Chondrocyte (in vitro differentiated cells): ENCODE results near the gene RFX4. TPM values are rescaled to one million over a fixed set of nuclear protein-coding genes. Genes with fewer than 3 reads are reported as not detected.
A peak's percentile ranks its signal among the peaks of the same experiment; 100 is the strongest.

Experiments used
- DNase-seq: peaks from one replicate; pipeline ENCODE4 v3.0.0; 2021; ENCODE audit warnings: mixed read lengths, low spot score
- H3K27ac Mint-ChIP-seq: one replicate; pipeline ENCODE4 v1.8.0; 2021; ENCODE audit warnings: mild to moderate bottlenecking, moderate library complexity, mixed read lengths; ENCODE audit not compliant: unreplicated experiment
- H3K27me3 Mint-ChIP-seq: 2 replicates; pipeline ENCODE4 v1.8.0; 2021; ENCODE audit warnings: low read depth, mixed read lengths
- H3K36me3 Mint-ChIP-seq: 2 replicates; pipeline ENCODE4 v1.8.0; 2021; ENCODE audit warnings: low read depth, mixed read lengths
- H3K4me1 Mint-ChIP-seq: 2 replicates; pipeline ENCODE4 v1.8.0; 2021; ENCODE audit warnings: low read depth, mild to moderate bottlenecking, mixed read lengths
- H3K4me3 Mint-ChIP-seq: one replicate; pipeline ENCODE4 v1.8.0; 2021; ENCODE audit warnings: mild to moderate bottlenecking, moderate library complexity, mixed read lengths; ENCODE audit not compliant: unreplicated experiment
- H3K9me3 Mint-ChIP-seq: 2 replicates; pipeline ENCODE4 v1.8.0; 2021; ENCODE audit warnings: low read depth, mixed read lengths
- total RNA-seq: library from RNA; stranded (reverse); gene quantifications from 3 replicates; pipeline ENCODE4 v1.2.1, GENCODE V29; 2021
- TF ChIP-seq, protein P1 (sequence below): fragments of 200-600 bp; sonication (generic); IDR thresholded peaks from 2 replicates; pipeline ENCODE4 v1.5.0; 2021; ENCODE audit warnings: antibody characterized with exemption, mild to moderate bottlenecking, moderate library complexity

RFX4 gene
- total RNA-seq, 1 donor from 2014 or later: not detected

DNA sequence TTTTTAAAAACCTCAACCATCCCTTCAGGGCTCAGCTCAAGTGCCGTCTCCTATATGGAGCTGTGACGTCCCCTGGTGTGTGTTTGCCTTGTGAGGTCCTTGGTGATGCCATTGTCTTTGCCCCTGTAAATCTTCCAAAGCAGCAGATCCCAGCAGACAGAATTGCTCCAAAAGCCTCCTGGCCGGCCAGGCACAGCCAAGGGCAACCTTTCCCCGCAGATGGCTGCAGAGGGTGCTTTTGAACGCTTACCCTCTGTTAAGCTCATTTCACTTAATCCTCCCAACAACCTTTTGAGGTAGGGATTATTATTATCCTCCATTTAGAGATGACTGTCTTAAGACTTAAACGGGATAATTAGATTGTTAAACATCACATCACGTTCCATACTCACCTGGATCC lies 51.4 kb downstream of the RFX4 start:
- H3K4me3 Mint-ChIP-seq: no peak overlapping the region
- no peak overlapping the region for H3K27ac Mint-ChIP-seq
- no peaks in the 10 kb centered on the region for H3K27me3 Mint-ChIP-seq
- DNase-seq: no peak
- TF ChIP-seq, protein P1, sequence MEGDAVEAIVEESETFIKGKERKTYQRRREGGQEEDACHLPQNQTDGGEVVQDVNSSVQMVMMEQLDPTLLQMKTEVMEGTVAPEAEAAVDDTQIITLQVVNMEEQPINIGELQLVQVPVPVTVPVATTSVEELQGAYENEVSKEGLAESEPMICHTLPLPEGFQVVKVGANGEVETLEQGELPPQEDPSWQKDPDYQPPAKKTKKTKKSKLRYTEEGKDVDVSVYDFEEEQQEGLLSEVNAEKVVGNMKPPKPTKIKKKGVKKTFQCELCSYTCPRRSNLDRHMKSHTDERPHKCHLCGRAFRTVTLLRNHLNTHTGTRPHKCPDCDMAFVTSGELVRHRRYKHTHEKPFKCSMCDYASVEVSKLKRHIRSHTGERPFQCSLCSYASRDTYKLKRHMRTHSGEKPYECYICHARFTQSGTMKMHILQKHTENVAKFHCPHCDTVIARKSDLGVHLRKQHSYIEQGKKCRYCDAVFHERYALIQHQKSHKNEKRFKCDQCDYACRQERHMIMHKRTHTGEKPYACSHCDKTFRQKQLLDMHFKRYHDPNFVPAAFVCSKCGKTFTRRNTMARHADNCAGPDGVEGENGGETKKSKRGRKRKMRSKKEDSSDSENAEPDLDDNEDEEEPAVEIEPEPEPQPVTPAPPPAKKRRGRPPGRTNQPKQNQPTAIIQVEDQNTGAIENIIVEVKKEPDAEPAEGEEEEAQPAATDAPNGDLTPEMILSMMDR: no peak
- no peaks in the 10 kb centered on the region for H3K9me3 Mint-ChIP-seq
- peaks cover 29% of the 10 kb centered on the region for H3K4me1 Mint-ChIP-seq
- H3K36me3 Mint-ChIP-seq: no peaks in the 10 kb centered on the region

- H3K27ac Mint-ChIP-seq: no peak overlapping the region
- no peaks in the 10 kb centered on the region for H3K36me3 Mint-ChIP-seq
- H3K4me1 Mint-ChIP-seq: peaks cover 15% of the 10 kb centered on the region
- H3K4me3 Mint-ChIP-seq: no peak overlapping the region
- TF ChIP-seq, protein P1: peak; percentile 10
- H3K9me3 Mint-ChIP-seq: no peaks in the 10 kb centered on the region
- no peaks in the 10 kb centered on the region for H3K27me3 Mint-ChIP-seq
- DNase-seq: no peak
Observed at GRCh38 chr12:106643000-106643399, 60.2 kb downstream of the RFX4 start.

DNA sequence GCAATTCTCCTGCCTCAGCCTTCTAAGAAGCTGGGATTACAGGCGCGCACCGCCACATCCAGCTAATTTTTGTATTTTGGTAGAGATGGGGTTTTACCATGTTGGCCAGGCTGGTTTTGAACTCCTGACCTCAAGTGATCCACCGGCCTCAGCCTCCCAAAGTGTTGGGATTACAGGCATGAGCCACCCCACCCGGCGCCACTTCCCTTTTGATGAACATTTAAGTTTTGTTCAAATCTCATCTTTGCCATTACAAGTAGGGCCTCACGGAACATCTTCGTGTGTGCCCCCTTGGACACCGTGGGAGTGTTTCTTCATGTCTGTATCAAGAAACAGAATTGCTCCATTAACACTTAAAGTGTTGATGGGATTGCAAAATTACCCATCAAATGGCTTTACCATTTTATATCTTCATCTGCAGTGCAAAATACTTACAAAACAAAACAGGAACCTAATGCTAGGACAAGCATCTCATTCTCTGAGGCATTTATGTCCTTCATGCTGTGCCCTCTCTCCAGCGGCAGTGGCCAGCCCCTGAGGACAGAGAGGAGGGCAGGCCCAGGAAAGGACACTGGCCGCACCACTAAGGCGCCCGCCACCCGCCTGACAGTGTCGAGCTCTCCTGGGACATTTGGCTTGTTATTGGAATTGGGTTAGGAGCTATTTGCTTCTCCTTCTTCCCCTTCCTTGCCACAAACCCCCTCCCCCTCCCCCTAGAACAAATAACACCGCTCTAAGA lies 61.7 kb downstream of the RFX4 start:
- Mint-ChIP-seq H3K4me1 (peaks cover 15% of the 10 kb centered on the region), H3K27me3 (no peaks in the 10 kb centered on the region), H3K36me3 (no peaks in the 10 kb centered on the region), H3K27ac (no peak overlapping the region), H3K4me3 (no peak overlapping the region), H3K9me3 (no peaks in the 10 kb centered on the region)
- TF ChIP-seq, protein P1: no peak
- no peak for DNase-seq

- no peaks in the 10 kb centered on the region for H3K9me3 Mint-ChIP-seq
- H3K4me1 Mint-ChIP-seq: peaks cover 15% of the 10 kb centered on the region
- H3K36me3 Mint-ChIP-seq: no peaks in the 10 kb centered on the region
- H3K27ac Mint-ChIP-seq: no peak overlapping the region
- H3K4me3 Mint-ChIP-seq: no peak overlapping the region
- no peak for DNase-seq
- TF ChIP-seq, protein P1: no peak
- no peaks in the 10 kb centered on the region for H3K27me3 Mint-ChIP-seq
Observed at GRCh38 chr12:106645074-106645421, 62.2 kb downstream of the RFX4 start.

DNA sequence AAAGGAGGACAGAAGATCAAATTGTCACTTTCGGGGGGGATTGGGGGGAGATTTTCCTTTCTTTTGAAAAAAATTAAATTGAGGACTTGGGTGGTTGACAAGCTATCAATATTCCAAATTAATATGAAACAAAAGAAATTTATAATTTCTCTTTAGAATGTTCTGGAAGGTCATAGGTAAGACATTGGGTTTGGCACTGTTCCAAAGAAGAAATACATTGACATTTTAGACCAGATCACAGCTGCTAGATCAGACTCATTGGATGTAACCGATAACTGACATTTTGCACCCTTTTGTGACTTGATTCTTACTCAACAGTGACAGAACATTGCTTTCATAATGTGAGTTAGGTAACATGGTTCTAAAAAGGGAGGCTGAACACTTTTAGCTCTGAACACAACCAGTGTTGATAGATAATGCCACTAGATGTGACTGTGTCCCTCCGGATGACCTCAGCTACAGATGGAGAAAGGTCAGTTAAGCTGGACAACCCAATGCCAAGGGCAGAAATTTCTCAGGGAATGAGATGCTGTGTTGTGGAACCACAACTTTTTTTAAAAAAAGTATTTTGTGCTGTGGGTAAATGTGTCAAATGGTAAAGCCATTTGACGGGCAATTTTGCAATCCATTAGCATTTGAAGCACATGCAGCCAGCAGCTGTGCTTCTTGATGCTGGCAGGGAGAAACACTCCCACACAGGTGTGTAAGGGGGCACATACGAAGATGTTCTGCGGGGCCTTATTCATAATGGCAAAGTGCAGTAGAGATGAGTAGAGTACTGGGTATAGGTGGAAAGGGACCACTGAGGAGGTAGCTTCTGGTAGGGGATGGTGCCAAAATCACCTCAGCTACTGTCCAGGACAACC lies 62.9 kb downstream of the RFX4 start:
- no peak for DNase-seq
- Mint-ChIP-seq H3K4me3 (no peak overlapping the region), H3K9me3 (no peaks in the 10 kb centered on the region), H3K27me3 (no peaks in the 10 kb centered on the region), H3K27ac (no peak overlapping the region), H3K36me3 (no peaks in the 10 kb centered on the region), H3K4me1 (peaks cover 15% of the 10 kb centered on the region)
- TF ChIP-seq, protein P1: no peak
